ENCODE measurements around the gene SLC29A3.
"Not testable (repeated sequence)": the region's sequence is repeated elsewhere in the genome, so short reads cannot be mapped to it uniquely, and the experiment has no call there.

Gene SLC29A3

GRCh38 chr10:71284544-71285179, 34.4 kb upstream of the SLC29A3 start:
- DNase-seq, result no peak

- peak; percentile 25 for DNase-seq
Observed at GRCh38 chr10:71285180-71285545, 33.9 kb upstream of the SLC29A3 start.

GRCh38 chr10:71285986-71286385, 33.1 kb upstream of the SLC29A3 start:
- no peak for DNase-seq

GRCh38 chr10:71286521-71287294, 32.4 kb upstream of the SLC29A3 start:
- no peak for DNase-seq

GRCh38 chr10:71287456-71287855, 31.6 kb upstream of the SLC29A3 start:
- no peak for DNase-seq

- no peak for DNase-seq
Observed at GRCh38 chr10:71288461-71288860, 30.6 kb upstream of the SLC29A3 start.

GRCh38 chr10:71289421-71290130, 29.5 kb upstream of the SLC29A3 start:
- no peak for DNase-seq

GRCh38 chr10:71290331-71290730, 28.7 kb upstream of the SLC29A3 start:
- DNase-seq, result no peak

GRCh38 chr10:71290806-71291527, 28.1 kb upstream of the SLC29A3 start:
- DNase-seq, result no peak

- no peak for DNase-seq
Observed at GRCh38 chr10:71291528-71291900, 27.5 kb upstream of the SLC29A3 start.

GRCh38 chr10:71292624-71293445, 26.2 kb upstream of the SLC29A3 start:
- DNase-seq, result no peak

GRCh38 chr10:71293446-71294084, 25.5 kb upstream of the SLC29A3 start:
- no peak for DNase-seq

- no peak for DNase-seq
Observed at GRCh38 chr10:71294091-71294561, 24.9 kb upstream of the SLC29A3 start.

- DNase-seq, result no peak
Observed at GRCh38 chr10:71294856-71295255, 24.2 kb upstream of the SLC29A3 start.

GRCh38 chr10:71295641-71296040, 23.4 kb upstream of the SLC29A3 start:
- DNase-seq, result no peak

- no peak for DNase-seq
Observed at GRCh38 chr10:71296086-71296485, 23.0 kb upstream of the SLC29A3 start.

GRCh38 chr10:71296811-71297210, 22.2 kb upstream of the SLC29A3 start:
- not testable (repeated sequence) for DNase-seq

- no peak for DNase-seq
Observed at GRCh38 chr10:71297343-71297742, 21.7 kb upstream of the SLC29A3 start.

GRCh38 chr10:71299071-71299785, 19.8 kb upstream of the SLC29A3 start:
- no peak for DNase-seq

- no peak for DNase-seq
Observed at GRCh38 chr10:71300555-71301370, 18.3 kb upstream of the SLC29A3 start.
